ENCODE results near the gene ROMO1.
"Not testable (repeated sequence)": the region's sequence is repeated elsewhere in the genome, so short reads cannot be mapped to it uniquely, and the experiment has no call there.

The ROMO1 gene

DNA sequence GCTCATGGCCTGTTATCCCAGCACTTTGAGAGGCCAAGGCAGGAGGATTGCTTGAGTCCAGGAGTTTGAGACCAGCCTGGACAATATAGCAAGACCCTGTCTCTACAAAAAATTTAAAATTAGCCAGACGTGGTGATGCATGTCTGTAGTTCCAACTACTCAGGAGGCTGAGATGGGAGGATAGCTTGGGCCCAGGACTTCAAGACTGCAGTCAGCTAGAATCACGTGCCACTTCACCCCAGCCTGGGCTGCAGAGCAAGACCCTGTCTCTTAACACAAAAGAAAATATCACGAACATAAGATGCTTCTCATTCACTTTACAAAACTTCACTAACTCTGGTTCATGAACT lies 45.3 kb downstream of the ROMO1 start:
- in situ Hi-C loops (cut with HindIII; ENCODE audit: low sequenced_read_pairs): not testable (repeated sequence)

Measured in DLD1 (cell line).